HFFc6 (cell line): Measurements from ENCODE around the gene FLOT1. TPM values are rescaled to one million over a fixed set of nuclear protein-coding genes. Genes with fewer than 3 reads are reported as not detected.
"Not testable (repeated sequence)": the region's sequence is repeated elsewhere in the genome, so short reads cannot be mapped to it uniquely, and the experiment has no call there.

Source experiments
- DNase-seq: peaks from one replicate; pipeline ENCODE4 v3.0.0-alpha.2; 2018
- H3K27ac Mint-ChIP-seq: 2 replicates; pipeline ENCODE4 v1.8.0; 2020; ENCODE audit warnings: mild to moderate bottlenecking, mixed read lengths
- H3K27me3 Mint-ChIP-seq: 2 replicates; pipeline ENCODE4 v1.8.0; 2021; ENCODE audit warnings: mild to moderate bottlenecking, moderate library complexity, mixed read lengths; ENCODE audit not compliant: insufficient read depth
- H3K36me3 Mint-ChIP-seq: 2 replicates; pipeline ENCODE4 v1.8.0; 2021; ENCODE audit warnings: low read depth, mixed read lengths
- H3K4me1 Mint-ChIP-seq: 2 replicates; pipeline ENCODE4 v1.8.0; 2020; ENCODE audit warnings: low read depth, mixed read lengths
- H3K4me3 Mint-ChIP-seq: 2 replicates; pipeline ENCODE4 v1.8.0; 2020; ENCODE audit warnings: mild to moderate bottlenecking, moderate library complexity, mixed read lengths
- H3K9me3 Mint-ChIP-seq: 2 replicates; pipeline ENCODE4 v1.8.0; 2020; ENCODE audit warnings: mild to moderate bottlenecking, mixed read lengths
- CTCF ChIP-seq: fragments of 200-600 bp; sonication (generic); IDR thresholded peaks from 2 replicates; pipeline ENCODE4 v1.5.0; 2021; ENCODE audit warnings: antibody characterized with exemption, mild to moderate bottlenecking
- total RNA-seq, 6 experiments: library from RNA; stranded (reverse); fragmentation: NEBNext Ultra II Directional; extraction: Animal tissue kit (Norgen Biotek cat#: 25700); gene quantifications; 2 replicates in 1 of 6; 3 replicates in 5 of 6; pipeline ENCODE4 v1.2.3, GENCODE V29; 2021

FLOT1 gene
- total RNA-seq, 6 experiments from 2014 or later: 218 to 286 (median 236) TPM

GRCh38 chr6:30723843-30724741, 18.4 kb downstream of the FLOT1 start:
- H3K36me3 Mint-ChIP-seq: peaks cover 54% of the 10 kb centered on the region
- peaks cover 61% of the 10 kb centered on the region for H3K4me1 Mint-ChIP-seq
- peak overlapping the region; percentile 91 for H3K27ac Mint-ChIP-seq
- peak; percentile 45; the same call in 1 of the 2 replicates for TF ChIP-seq CTCF
- H3K9me3 Mint-ChIP-seq, DNase-seq: not testable (repeated sequence)
- peaks cover 25% of the 10 kb centered on the region for H3K27me3 Mint-ChIP-seq
- H3K4me3 Mint-ChIP-seq: peak overlapping the region; percentile 89

- peaks cover 54% of the 10 kb centered on the region for H3K36me3 Mint-ChIP-seq
- peaks cover 67% of the 10 kb centered on the region for H3K4me1 Mint-ChIP-seq
- peak overlapping the region; percentile 89 for H3K4me3 Mint-ChIP-seq
- not testable (repeated sequence) for H3K9me3 Mint-ChIP-seq, DNase-seq
- H3K27me3 Mint-ChIP-seq: peaks cover 25% of the 10 kb centered on the region
- H3K27ac Mint-ChIP-seq: peak overlapping the region; percentile 91
These were observed 19.2 kb downstream of the FLOT1 start for GRCh38 chr6:30723159-30723842.

GRCh38 chr6:30722280-30723112, 20.0 kb downstream of the FLOT1 start:
- peak; percentile 71 for DNase-seq
- Mint-ChIP-seq H3K27me3 (peaks cover 27% of the 10 kb centered on the region), H3K27ac (peak overlapping the region; percentile 91), H3K9me3 (no peaks in the 10 kb centered on the region), H3K36me3 (peaks cover 57% of the 10 kb centered on the region), H3K4me3 (peak overlapping the region; percentile 89), H3K4me1 (peaks cover 63% of the 10 kb centered on the region)
- TF ChIP-seq CTCF: peak; percentile 99

- Mint-ChIP-seq H3K36me3 (peaks cover 60% of the 10 kb centered on the region), H3K27ac (peak overlapping the region; percentile 91), H3K4me1 (peaks cover 63% of the 10 kb centered on the region), H3K27me3 (peaks cover 27% of the 10 kb centered on the region), H3K4me3 (peak overlapping the region; percentile 89)
- DNase-seq, H3K9me3 Mint-ChIP-seq: not testable (repeated sequence)
These were observed 20.5 kb downstream of the FLOT1 start for GRCh38 chr6:30722025-30722279.

- peak; percentile 84 for DNase-seq
- Mint-ChIP-seq H3K4me1 (peaks cover 65% of the 10 kb centered on the region), H3K36me3 (peaks cover 65% of the 10 kb centered on the region), H3K27ac (peak overlapping the region; percentile 91), H3K9me3 (no peaks in the 10 kb centered on the region), H3K4me3 (peak overlapping the region; percentile 89), H3K27me3 (peaks cover 27% of the 10 kb centered on the region)
- TF ChIP-seq CTCF: peak; percentile 80
These were observed 21.1 kb downstream of the FLOT1 start for GRCh38 chr6:30721198-30722024.

DNA sequence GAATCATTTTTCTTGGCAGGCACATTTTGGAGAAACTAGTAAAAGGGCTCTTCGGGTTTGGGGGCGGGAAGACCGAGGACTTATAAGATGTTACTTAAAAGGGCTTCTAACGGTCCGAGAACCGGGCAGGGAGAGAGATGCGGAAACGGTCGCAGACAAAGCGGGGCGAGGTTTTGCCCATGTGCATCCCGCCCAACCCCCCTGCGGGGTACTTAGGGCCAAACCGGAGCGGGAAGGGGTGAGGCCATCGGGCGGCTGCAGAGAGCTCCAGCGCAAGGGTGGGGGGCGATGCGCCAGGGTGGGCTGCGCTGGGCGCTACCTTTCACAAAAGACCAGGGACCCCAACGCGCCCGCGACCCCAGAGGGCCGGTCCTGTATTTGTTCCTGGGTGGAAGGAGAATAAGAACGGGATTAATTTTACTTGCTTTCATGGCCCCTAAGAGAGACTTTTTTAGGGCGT, 21.7 kb downstream of the FLOT1 start:
- H3K27ac Mint-ChIP-seq: peak overlapping the region; percentile 91
- peaks cover 69% of the 10 kb centered on the region for H3K36me3 Mint-ChIP-seq
- no peaks in the 10 kb centered on the region for H3K9me3 Mint-ChIP-seq
- no peak for DNase-seq
- peaks cover 68% of the 10 kb centered on the region for H3K4me1 Mint-ChIP-seq
- no peak for TF ChIP-seq CTCF
- H3K4me3 Mint-ChIP-seq: peak overlapping the region; percentile 89
- peaks cover 24% of the 10 kb centered on the region for H3K27me3 Mint-ChIP-seq
